GM18907 (cell line): ENCODE data around the gene TMIGD3.

ENCODE experiments used
- ATAC-seq: cut with Tn5 transposase; IDR thresholded peaks from one replicate; pipeline ENCODE4 v1.9.1; 2021; ENCODE audit warnings: mild to moderate bottlenecking, moderate library complexity; ENCODE audit not compliant: unreplicated experiment

Gene TMIGD3

DNA sequence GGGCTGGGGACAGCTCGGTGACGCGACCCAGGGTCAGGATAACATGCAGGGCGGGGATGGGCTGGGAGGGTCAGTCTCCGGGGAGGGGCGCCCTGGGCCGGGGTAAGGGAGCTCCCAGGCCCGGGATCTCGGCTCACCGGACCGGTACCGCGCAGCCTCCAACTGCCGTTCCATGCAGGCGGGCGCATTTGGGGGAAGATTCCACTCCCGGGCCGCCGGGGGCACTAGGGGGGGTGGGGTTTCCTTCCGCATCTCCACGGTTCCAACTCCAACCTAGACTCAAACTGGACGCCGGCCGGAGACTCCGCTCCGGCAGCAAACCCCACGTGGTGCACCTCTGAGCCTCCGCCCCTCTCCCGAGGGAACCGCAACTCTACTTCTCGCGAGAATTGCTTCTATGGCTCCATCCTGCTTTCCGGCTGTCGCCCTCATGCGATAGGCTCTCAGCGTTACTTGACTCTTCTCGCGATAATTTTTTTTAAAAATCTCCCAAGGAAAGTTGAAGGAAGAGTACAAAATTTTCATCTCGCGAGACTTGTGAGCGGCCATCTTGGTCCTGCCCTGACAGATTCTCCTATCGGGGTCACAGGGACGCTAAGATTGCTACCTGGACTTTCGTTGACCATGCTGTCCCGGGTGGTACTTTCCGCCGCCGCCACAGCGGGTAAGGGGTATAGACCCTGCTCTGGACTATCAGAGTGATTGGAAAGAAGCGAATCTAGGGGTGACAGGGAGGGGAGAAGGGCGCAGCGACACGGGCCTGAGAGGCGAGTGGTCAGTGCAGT, 54.3 kb downstream of the TMIGD3 start, which contains the start of the genes ATP5PB and WDR77:
Gene ATP5PB, plus strand, starts transcription at position 547 of the 785 bp plus-strand sequence. Its CDS starts 78 bp downstream, at position 625.
Gene WDR77, minus strand, starts transcription at position 339 of the 785 bp plus-strand sequence. Its CDS starts 87 bp downstream, at position 252.
- ATAC-seq: peak; percentile 96

GRCh38 chr1:111448482-111448917, 54.9 kb downstream of the TMIGD3 start:
- peak; percentile 8 for ATAC-seq

DNA sequence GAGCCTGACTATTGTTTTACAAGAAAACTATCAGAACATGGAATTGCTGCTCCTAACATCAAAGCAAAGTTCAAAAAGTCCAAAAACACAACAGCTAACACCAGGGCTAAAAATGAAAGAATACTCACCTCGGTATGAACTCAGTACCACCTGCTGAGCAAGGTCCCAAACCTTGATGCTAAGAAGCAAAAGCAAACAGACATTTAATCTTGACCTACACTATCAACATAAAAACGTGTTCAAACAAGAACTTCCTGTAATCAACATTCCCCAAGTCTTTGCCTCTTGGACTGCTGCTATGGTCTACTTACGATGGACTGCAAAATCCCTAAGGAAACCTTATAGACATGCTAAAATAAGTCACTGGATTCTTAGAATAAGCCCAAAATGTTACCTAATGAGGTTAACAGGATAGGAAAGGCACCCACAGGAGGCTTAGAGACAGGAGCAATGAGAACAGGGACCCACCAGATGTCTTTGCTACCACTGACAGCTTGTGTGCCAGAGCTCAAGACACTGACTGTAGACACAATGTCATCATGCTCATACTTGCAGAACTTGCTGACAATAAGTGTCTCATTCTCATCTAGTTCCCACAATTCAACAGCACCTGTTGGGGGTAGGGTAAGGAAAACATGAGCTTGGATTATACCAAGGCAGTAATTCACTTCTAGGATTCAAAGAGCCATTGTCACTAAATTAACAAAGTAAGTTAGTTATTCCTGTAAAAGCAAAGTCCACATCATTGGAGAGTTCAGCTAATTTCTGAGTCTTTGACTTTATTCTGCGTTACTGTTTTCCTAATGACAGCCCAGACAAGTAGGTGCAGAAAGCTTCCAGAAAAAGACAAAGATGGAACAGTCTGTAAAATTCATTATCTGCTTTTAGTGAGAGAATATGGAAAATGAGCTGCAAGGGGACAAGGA, 56.2 kb downstream of the TMIGD3 start:
- no peak for ATAC-seq

DNA sequence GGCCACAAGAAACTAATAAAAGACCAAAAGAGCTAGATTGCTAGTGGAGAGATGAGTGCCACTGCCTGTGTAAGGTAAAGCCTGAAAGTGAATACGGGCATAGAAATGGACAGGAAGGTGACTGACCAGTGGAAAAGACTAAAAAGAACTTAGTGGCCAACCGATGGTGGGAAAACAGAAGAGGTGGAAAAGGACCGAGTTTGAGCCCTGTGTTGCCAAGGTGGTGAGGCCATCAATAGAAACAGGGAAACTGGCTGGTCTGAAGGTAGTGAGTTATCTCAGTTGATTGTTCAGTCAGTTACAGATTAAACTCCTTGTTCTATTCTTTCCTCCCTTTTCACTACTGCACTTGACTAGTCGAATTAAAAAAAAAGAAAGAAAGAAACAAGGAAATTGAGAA, 56.9 kb downstream of the TMIGD3 start:
- ATAC-seq: no peak

DNA sequence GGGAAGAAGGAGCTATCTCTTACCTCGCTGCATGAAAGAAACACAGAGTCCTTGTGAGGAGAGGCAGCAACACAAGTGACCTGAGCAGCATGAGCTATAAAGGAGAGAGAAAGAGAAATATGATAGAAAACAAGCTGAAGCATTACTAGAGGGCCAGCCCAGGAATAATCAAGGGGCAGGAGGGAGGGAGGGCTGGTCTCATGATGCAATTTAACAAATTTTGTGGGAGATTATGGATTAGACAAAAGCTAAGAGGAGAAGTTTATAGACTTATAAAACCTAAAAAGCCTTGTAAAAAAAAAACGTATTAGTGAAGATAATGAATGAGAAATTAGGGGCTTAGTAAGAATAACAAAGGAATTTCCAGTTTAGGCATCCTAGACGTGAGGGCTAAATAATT, 59.4 kb downstream of the TMIGD3 start:
- no peak for ATAC-seq

- no peak for ATAC-seq
These were observed 61.0 kb downstream of the TMIGD3 start for GRCh38 chr1:111442457-111442856.

GRCh38 chr1:111441573-111442192, 61.8 kb downstream of the TMIGD3 start:
- ATAC-seq: no peak

- ATAC-seq: no peak
These were observed 63.7 kb downstream of the TMIGD3 start for GRCh38 chr1:111439461-111440351.

GRCh38 chr1:111436726-111437125, 66.7 kb downstream of the TMIGD3 start:
- no peak for ATAC-seq
